Gastrocnemius medialis (tissue), 4 donors: ENCODE data around the gene CCDC154.

Experiments used
- CTCF ChIP-seq, 5 experiments: fragments of 450-650 bp in 3 of 5; fragments of 200-600 bp in 2 of 5; sonication (generic) in 2 of 5; IDR thresholded peaks in 4 of 5; conservative IDR thresholded peaks in 1 of 5; 1 replicate in 4 of 5; 2 replicates in 1 of 5; pipeline ENCODE4 v1.5.1; 2016 to 2019; ENCODE audit warnings: antibody characterized with exemption in 5 of 5, mild to moderate bottlenecking in 3 of 5, moderate library complexity in 3 of 5
- POLR2A ChIP-seq, 2 donors: fragments of 450-650 bp; IDR thresholded peaks; one replicate each; pipeline ENCODE4 v1.6.1; 2017; ENCODE audit warnings: antibody characterized with exemption in 2 of 2, mild to moderate bottlenecking in 2 of 2, moderate library complexity in 2 of 2

GRCh38 chr16:1425616-1426370 is 18.6 kb downstream of the CCDC154 start:
- TF ChIP-seq CTCF (IDR thresholded peaks at IDR 0.05 in 4 of 5, conservative IDR thresholded peaks at IDR 0.05 in 1 of 5) (no peak), POLR2A (IDR thresholded peaks at IDR 0.05) (no peak)
